Lower leg skin (tissue), 3 donors: ENCODE measurements around the gene AGMAT.

ENCODE experiments used
- POLR2A ChIP-seq, 2 donors: fragments of 450-650 bp; IDR thresholded peaks; one replicate each; pipeline ENCODE4 v1.6.1; 2016 to 2017; ENCODE audit warnings: antibody characterized with exemption in 2 of 2, mild to moderate bottlenecking in 1 of 2, moderate library complexity in 1 of 2
- TF ChIP-seq, protein P1 (sequence below), 3 donors: fragments of 450-650 bp; IDR thresholded peaks; one replicate each; pipeline ENCODE4 v1.5.1; 2016; ENCODE audit warnings: antibody characterized with exemption in 3 of 3, mild to moderate bottlenecking in 3 of 3, moderate library complexity in 2 of 3

DNA sequence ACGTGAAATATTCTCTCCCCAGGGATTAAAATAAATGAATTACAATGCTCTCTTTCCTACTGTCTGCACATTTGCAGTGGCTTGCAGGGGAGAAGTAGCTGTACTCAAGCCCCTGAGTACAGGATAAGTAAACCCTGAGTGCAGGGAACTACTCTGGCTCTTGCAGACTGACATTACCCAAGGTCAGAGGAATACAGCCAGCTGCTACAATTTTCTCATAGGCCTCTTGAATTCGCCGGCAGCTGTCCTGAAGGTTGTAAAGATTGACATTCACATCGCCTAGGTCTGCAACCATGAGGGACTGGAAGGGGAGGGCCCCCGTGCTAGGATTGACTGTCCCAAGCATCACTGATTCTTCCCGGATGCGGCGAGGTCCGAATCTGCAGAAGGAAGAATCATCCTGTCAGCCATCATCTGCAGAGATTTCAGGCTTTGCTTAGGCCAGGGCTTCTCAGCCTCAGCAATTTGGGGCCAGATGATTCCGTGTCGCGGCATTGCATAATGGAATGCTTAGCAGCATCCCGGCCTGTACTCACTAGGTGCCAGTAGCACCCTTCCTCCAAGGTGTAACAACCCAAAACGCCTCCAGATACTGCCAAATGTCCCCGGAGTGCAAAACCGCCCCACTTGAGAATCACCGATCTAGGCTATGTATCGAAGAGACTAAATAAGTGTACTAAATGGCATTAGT lies 1.7 kb downstream of the AGMAT start:
- no peak for TF ChIP-seq POLR2A (IDR thresholded peaks at IDR 0.05)
- TF ChIP-seq, protein P1, sequence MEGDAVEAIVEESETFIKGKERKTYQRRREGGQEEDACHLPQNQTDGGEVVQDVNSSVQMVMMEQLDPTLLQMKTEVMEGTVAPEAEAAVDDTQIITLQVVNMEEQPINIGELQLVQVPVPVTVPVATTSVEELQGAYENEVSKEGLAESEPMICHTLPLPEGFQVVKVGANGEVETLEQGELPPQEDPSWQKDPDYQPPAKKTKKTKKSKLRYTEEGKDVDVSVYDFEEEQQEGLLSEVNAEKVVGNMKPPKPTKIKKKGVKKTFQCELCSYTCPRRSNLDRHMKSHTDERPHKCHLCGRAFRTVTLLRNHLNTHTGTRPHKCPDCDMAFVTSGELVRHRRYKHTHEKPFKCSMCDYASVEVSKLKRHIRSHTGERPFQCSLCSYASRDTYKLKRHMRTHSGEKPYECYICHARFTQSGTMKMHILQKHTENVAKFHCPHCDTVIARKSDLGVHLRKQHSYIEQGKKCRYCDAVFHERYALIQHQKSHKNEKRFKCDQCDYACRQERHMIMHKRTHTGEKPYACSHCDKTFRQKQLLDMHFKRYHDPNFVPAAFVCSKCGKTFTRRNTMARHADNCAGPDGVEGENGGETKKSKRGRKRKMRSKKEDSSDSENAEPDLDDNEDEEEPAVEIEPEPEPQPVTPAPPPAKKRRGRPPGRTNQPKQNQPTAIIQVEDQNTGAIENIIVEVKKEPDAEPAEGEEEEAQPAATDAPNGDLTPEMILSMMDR (IDR thresholded peaks at IDR 0.05), result no peak
